Gastrocnemius medialis (tissue), 4 donors: ENCODE measurements around the gene GRM3. TPM values are rescaled to one million over a fixed set of nuclear protein-coding genes. Genes with fewer than 3 reads are reported as not detected.

Source experiments
- ATAC-seq, 2 donors: fragments of 150-250 bp; one replicate each; pipeline ENCODE4 v1.9.1; 2016
- DNase-seq, 2 donors: peaks; one replicate each; pipeline ENCODE4 v3.0.0-alpha.2; 2019
- H3K27ac ChIP-seq, 4 donors: fragments of 200-600 bp; sonication (generic); 1 replicate in 1 of 4; 2 replicates in 3 of 4; pipeline ENCODE4 v1.5.1; 2016 to 2018; ENCODE audit warnings: mild to moderate bottlenecking in 2 of 4, moderate library complexity in 1 of 4
- H3K27me3 ChIP-seq, 3 donors: fragments of 200-600 bp; sonication (generic) in 2 of 3; 1 replicate in 1 of 3; 2 replicates in 2 of 3; pipeline versions ENCODE4 v1.5.1 to v1.6.0; 2016 to 2019; ENCODE audit warnings: mild to moderate bottlenecking in 1 of 3, moderate library complexity in 1 of 3
- H3K36me3 ChIP-seq, 2 donors: fragments of 200-600 bp; sonication (generic) in 1 of 2; one replicate each; pipeline ENCODE4 v1.5.1; 2017 to 2018
- H3K4me1 ChIP-seq, 2 donors: fragments of 200-600 bp; sonication (generic) in 1 of 2; one replicate each; pipeline ENCODE4 v1.5.1; 2016 to 2017; ENCODE audit warnings: mild to moderate bottlenecking in 2 of 2
- H3K4me3 ChIP-seq, 4 donors: fragments of 200-600 bp; sonication (generic) in 3 of 4; 1 replicate in 1 of 4; 2 replicates in 3 of 4; pipeline ENCODE4 v1.5.1; 2016 to 2019; ENCODE audit warnings: mild to moderate bottlenecking in 2 of 4
- H3K9me3 ChIP-seq, 3 donors: fragments of 200-600 bp; sonication (generic) in 2 of 3; 1 replicate in 1 of 3; 2 replicates in 2 of 3; pipeline ENCODE4 v1.5.1; 2016 to 2019
- CTCF ChIP-seq, 5 experiments: fragments of 450-650 bp in 3 of 5; fragments of 200-600 bp in 2 of 5; sonication (generic) in 2 of 5; IDR thresholded peaks in 4 of 5; conservative IDR thresholded peaks in 1 of 5; 1 replicate in 4 of 5; 2 replicates in 1 of 5; pipeline ENCODE4 v1.5.1; 2016 to 2019; ENCODE audit warnings: antibody characterized with exemption in 5 of 5, mild to moderate bottlenecking in 3 of 5, moderate library complexity in 3 of 5
- POLR2A ChIP-seq, 2 donors: fragments of 450-650 bp; IDR thresholded peaks; one replicate each; pipeline ENCODE4 v1.6.1; 2017; ENCODE audit warnings: antibody characterized with exemption in 2 of 2, mild to moderate bottlenecking in 2 of 2, moderate library complexity in 2 of 2
- in situ Hi-C, 4 donors: fragments of 200-750 bp; cut with MboI; loops; one replicate each; pipeline versions ENCODE4 v1.15.0 to v1.8.0; 2017; ENCODE audit warnings: low sequenced_read_pairs in 4 of 4
- intact Hi-C: fragments of 100-400 bp; cut with DNase I; formaldehyde crosslinking; loops from one replicate; pipeline ENCODE4 v1.15.1; 2023; ENCODE audit warnings: low total_unique reads
- total RNA-seq, 4 donors: library from RNA; depleted of rRNA; stranded (reverse); fragments of >200 nt; gene quantifications; one replicate each; pipeline versions ENCODE4 v1.1.0 to v1.2.3, GENCODE V29; 2016

GRM3 gene
- total RNA-seq, 4 donors from 2014 or later, result not detected

- Histone ChIP-seq H3K27me3 (no peaks in the 10 kb centered on the region), H3K9me3 (no peaks in the 10 kb centered on the region), H3K4me1 (peaks cover 0 to 13% of the 10 kb centered on the region in 2 donors), H3K27ac (no peak overlapping the region), H3K36me3 (no peaks in the 10 kb centered on the region), H3K4me3 (no peak overlapping the region)
- no peak for ATAC-seq
- in situ Hi-C loops, result no loop called here
- intact Hi-C loops, result no loop called here
- no peak for TF ChIP-seq POLR2A (IDR thresholded peaks at IDR 0.05)
- no peak for TF ChIP-seq CTCF (IDR thresholded peaks at IDR 0.05 in 4 of 5, conservative IDR thresholded peaks at IDR 0.05 in 1 of 5)
- no peak for DNase-seq
Observed at GRCh38 chr7:86786376-86786775, 142.7 kb downstream of the GRM3 start.

GRCh38 chr7:86788948-86789347 lies 145.2 kb downstream of the GRM3 start:
- no peak overlapping the region for H3K27ac ChIP-seq
- H3K36me3 ChIP-seq, result no peaks in the 10 kb centered on the region
- H3K4me3 ChIP-seq, result no peak overlapping the region
- ATAC-seq (no peak), DNase-seq (no peak)
- TF ChIP-seq CTCF (IDR thresholded peaks at IDR 0.05 in 4 of 5, conservative IDR thresholded peaks at IDR 0.05 in 1 of 5) (no peak), POLR2A (IDR thresholded peaks at IDR 0.05) (no peak)
- no peaks in the 10 kb centered on the region for H3K27me3 ChIP-seq
- H3K4me1 ChIP-seq, result peaks cover 0 to 13% of the 10 kb centered on the region in 2 donors
- in situ Hi-C loops (no loop called here), intact Hi-C loops (no loop called here)
- H3K9me3 ChIP-seq, result no peaks in the 10 kb centered on the region

GRCh38 chr7:86790383-86790782 lies 146.7 kb downstream of the GRM3 start:
- Histone ChIP-seq H3K9me3 (no peaks in the 10 kb centered on the region), H3K4me1 (peaks cover 0 to under 1% of the 10 kb centered on the region in 2 donors), H3K27ac (no peak overlapping the region), H3K36me3 (no peaks in the 10 kb centered on the region), H3K4me3 (no peak overlapping the region), H3K27me3 (no peaks in the 10 kb centered on the region)
- in situ Hi-C loops (no loop called here), intact Hi-C loops (no loop called here)
- DNase-seq (no peak), ATAC-seq (no peak)
- no peak for TF ChIP-seq POLR2A (IDR thresholded peaks at IDR 0.05)
- no peak for TF ChIP-seq CTCF (IDR thresholded peaks at IDR 0.05 in 4 of 5, conservative IDR thresholded peaks at IDR 0.05 in 1 of 5)

GRCh38 chr7:86792260-86792659 lies 148.6 kb downstream of the GRM3 start:
- H3K36me3 ChIP-seq, result no peaks in the 10 kb centered on the region
- H3K4me1 ChIP-seq, result no peaks in the 10 kb centered on the region
- intact Hi-C loops (no loop called here), in situ Hi-C loops (no loop called here)
- H3K27me3 ChIP-seq, result no peaks in the 10 kb centered on the region
- DNase-seq, result no peak
- no peaks in the 10 kb centered on the region for H3K9me3 ChIP-seq
- H3K4me3 ChIP-seq, result no peak overlapping the region
- ATAC-seq, result no peak
- TF ChIP-seq CTCF (IDR thresholded peaks at IDR 0.05 in 4 of 5, conservative IDR thresholded peaks at IDR 0.05 in 1 of 5), result no peak
- no peak for TF ChIP-seq POLR2A (IDR thresholded peaks at IDR 0.05)
- no peak overlapping the region for H3K27ac ChIP-seq

- no peaks in the 10 kb centered on the region for H3K9me3 ChIP-seq
- no peak for ATAC-seq
- intact Hi-C loops, result no loop called here
- TF ChIP-seq CTCF (IDR thresholded peaks at IDR 0.05 in 4 of 5, conservative IDR thresholded peaks at IDR 0.05 in 1 of 5) (no peak), POLR2A (IDR thresholded peaks at IDR 0.05) (no peak)
- H3K4me3 ChIP-seq, result no peak overlapping the region
- H3K36me3 ChIP-seq, result no peaks in the 10 kb centered on the region
- H3K27me3 ChIP-seq, result no peaks in the 10 kb centered on the region
- H3K27ac ChIP-seq, result no peak overlapping the region
- DNase-seq, result no peak
- in situ Hi-C loops, result no loop called here
- H3K4me1 ChIP-seq, result no peaks in the 10 kb centered on the region
Observed at GRCh38 chr7:86793136-86793535, 149.4 kb downstream of the GRM3 start.
